NCI-H510A treated with DMSO at 0.1 percent for 48 hours (cell line): Measurements from ENCODE around the gene TNIP2.
"Not testable (repeated sequence)": the region's sequence is repeated elsewhere in the genome, so short reads cannot be mapped to it uniquely, and the experiment has no call there.

Experiments
- DNase-seq: peaks from one replicate; lab custom pipeline; 2025; lab: John Stamatoyannopoulos, UW

Gene TNIP2

GRCh38 chr4:2744576-2745270 lies 11.4 kb downstream of the TNIP2 start:
- DNase-seq, result no peak

DNA sequence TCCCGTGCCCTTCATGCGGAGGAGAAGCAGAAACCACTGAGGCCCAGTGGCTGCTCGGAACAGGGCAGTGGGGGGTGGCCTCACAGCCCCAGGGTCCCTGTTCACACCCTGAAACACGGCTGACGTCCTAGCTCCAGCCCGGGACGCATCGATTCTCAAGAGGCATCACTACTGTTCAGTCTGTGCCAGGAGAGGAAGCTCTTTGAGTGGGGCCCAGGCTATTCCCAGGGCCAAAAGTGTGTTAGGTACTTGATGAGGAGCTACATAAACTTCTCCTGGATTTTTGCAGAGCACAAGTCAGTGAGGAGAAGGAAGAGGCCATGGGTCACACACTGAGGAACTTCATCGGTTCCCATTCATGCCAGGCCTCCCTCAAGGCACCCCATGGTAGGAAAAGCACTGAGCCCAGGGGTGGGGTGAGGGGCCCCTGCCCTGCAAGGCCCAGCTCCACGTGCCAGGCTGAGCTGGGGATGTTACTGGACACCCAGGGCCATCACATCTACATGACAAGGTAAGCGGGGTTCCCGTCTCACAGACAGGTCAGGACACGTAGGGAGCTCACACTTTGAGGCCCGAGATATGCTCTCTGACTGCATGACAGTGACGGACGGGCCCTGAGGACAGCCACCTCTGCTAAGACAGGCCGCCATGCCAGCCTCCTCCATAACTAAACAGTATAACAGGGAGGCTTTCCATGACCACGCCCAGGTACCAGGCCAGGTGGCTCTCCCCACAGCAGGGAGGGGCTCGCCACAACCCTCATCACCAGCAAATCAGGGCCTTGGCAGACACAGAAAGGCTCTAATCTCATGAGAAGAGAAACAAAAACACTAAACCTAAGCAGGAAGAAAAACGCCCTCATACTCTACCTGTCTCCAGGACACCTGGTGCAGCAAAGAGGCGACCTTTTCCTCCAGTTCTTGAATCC lies 12.4 kb downstream of the TNIP2 start:
- DNase-seq, result peak; percentile 39

GRCh38 chr4:2742823-2743517 lies 13.2 kb downstream of the TNIP2 start:
- DNase-seq, result no peak

- DNase-seq, result no peak
These were observed 13.9 kb downstream of the TNIP2 start for GRCh38 chr4:2742081-2742822.

- no peak for DNase-seq
These were observed 14.5 kb downstream of the TNIP2 start for GRCh38 chr4:2741626-2742025.

DNA sequence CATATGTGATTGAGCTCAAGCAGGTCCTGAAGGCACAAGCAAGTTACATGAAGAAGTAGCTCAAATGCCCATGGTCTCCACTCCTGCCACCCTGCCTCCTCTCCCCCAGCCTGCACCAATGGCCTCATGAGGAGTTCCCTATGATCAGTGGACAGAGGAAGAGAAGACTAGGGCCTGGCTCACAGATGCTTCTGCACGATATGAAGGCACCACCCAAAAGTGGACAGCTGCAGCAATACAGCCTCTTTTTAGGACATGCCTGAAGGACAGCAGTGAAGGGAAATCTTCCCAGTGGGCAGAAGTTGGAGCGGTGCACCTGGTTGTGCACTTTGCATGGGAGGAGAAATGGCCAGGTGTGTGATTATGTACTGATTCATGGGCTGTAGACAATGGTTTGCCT lies 17.8 kb downstream of the TNIP2 start:
- DNase-seq, result not testable (repeated sequence)

DNA sequence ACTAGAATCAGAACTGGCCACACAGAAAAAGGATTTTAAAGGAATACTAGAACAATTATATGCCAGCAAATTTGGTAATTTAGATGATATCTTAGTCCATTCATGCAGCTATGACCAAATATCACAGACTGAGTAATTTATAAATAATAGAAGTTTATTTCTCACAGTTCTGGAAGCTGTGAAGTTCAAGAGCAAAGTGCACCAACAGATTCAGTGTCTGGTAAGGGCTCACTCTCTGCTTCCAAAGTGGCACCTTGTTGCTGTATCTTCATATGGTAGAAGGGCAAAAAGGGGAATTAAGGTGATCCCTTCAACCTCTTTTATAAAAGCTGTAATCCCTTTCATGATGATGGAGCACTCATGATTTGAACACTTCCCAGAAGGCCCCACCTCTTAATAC lies 20.3 kb downstream of the TNIP2 start:
- no peak for DNase-seq

DNA sequence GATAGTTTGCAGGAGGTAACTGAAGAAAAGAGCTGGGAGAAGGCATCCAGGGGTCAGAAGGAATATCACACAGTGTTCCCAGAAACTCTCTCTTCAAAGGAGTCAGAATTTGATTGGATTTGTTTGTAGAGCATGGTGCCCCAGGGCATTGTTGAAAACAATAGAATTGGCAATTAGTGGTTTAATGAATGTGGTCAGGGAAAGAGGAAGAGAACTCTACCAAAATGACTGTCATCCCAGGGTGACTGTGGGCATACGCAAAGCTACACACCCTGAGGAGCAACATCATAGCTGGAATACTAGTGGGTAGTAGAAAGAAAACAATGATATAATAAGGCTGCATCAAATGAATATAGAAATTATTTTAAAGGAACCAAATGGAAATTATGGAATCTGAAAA lies 21.5 kb downstream of the TNIP2 start:
- DNase-seq, result no peak

- no peak for DNase-seq
These were observed 22.1 kb downstream of the TNIP2 start for GRCh38 chr4:2733844-2734574.

DNA sequence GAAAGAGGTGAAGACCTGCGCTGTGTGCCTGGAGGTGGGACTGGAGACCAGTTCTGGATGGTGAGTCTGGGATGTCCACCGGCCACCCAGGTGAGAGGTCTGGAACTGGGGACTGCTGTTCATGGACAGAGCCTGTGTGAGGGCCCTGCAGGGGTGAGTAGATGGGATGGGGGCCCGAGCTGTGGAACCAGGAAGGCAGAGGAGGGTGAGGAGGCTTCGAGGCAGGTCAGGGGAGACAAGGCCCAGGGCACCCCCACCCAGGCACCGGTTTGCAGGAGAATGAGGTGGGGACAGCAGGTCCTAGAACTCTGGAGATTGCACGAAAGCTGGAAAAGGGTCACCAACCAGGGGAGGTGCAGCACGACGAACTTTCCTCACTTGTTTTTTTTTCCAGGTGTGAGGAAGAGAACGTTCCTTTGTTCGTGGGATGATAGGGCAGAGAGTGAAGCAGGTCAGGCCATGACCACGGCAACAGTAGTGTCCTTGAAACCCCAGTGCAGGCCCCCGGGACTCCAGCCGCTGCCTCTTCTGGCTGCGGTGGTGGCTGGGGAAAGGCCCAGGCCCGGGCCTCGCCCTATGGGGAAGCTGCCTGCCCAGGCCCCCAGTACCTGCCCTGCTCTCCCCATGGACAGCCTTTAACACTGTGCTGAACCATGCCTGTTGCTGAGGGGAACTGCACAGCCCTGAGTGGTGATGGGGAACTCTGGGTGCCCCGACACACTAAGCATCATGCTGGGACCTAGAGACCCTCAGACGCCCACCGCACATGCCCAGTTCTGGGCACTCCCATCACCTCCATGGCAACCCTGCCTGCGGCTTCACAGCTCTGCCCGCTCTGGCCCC lies 22.9 kb downstream of the TNIP2 start:
- DNase-seq, result no peak

- DNase-seq, result no peak
These were observed 23.6 kb downstream of the TNIP2 start for GRCh38 chr4:2732526-2732925.

DNA sequence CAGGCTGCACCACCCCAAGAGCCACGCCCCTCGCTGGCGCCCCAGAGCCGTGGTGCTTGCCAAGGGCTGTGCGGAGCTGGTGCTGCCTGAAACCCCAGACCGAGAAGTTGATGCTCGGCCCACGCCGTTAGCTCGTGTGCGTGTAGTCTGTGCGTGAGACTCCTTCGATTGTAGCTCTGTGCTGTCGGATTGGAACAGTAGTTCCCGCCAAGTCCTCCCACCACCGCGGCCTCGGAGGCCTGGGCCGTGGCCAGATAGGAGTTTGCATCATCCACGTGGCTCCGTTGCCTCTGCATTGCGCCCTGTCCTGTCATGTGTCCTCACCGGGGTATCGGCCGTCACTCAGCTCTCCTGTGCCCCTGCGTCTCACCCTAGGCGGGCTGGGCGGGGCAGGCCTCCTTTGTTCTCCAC lies 24.2 kb downstream of the TNIP2 start:
- DNase-seq, result no peak

DNA sequence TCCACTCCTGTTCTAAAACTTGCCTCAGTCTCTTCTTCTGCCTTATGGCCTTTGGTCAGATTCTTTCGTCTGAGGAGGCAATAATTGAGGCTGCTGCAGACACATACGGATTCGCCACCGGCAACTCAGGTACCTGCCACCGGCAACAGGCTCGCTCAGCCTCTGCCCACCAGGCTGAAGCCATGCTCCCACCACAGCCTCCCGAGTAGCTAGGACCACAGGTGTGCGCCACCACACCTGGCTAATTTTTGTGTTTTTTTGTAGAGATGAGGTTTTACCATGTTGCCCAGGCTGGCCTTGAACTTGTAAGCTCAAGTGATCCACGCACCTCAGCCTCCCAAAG lies 26.6 kb downstream of the TNIP2 start:
- no peak for DNase-seq

DNA sequence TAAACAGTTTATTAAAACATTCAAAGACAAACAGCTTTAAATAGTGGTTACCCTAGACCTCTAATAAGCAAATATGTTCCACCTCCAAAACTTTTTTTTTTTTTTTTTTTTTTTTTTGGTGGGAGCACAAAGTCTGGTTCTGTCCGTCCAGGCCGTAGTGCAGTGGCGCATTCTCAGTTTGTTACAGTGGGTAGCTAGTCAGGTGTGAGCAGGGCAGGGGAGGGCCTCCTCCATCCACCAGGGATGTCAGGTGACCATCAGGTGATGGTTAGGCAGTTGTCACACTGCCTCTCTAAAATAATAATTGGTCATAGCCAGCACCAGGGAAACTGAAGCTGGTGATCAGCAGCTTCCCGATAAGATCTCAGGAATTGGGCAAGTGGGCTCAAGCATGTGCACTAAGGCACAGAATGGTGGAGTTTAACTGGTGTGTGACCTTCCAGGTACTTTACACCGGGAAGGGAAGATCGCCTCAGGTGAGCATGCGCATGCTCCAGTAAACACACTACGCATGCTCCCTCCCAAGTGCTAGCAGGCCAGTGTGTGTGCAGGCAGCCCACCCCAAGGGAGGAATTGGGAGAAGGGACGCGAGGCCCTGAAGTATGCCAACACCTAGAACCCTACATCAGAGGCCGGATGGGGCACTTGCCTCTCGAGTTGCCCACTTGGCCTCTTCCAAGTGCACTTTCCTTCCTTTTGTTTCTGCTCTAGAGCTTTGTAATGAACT lies 27.2 kb downstream of the TNIP2 start:
- no peak for DNase-seq

DNA sequence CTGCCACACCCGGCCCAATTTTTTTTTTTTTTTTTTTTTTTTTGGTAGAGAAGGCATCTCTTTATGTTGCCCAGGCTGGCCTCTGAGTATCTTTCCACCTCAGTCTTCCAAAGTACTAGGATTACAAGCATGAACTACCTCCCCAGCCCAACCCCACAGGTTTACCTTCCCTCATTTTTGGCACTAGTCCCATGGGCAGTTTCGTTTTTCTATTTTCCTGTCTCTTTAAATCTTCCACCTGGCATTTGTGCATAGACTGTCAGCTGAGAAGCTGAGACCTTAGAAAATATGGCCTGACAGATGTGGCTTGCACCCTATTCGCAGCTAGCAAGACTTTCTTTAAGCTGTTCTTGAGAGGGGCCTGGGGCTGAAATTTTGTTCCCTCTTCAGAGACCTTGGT lies 27.9 kb downstream of the TNIP2 start:
- no peak for DNase-seq

DNA sequence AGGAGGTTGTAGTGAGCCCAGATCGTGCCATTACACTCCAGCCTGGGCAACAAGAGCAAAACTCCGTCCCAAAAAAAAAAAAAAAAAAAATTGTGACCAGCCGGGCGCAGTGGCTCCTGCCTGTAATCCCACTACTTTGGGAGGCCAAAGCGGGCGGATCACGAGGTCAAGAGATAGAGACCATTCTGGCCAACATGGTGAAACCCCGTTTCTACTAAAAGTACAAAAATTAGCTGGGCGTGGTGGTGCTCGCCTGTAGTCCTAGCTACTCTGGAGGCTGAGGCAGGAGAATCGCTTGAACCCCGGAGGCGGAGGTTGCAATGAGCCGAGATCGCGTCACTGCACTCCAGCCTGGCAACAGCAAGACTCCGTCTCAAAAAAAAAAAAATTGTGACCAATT lies 29.3 kb downstream of the TNIP2 start:
- not testable (repeated sequence) for DNase-seq

- DNase-seq, result no peak
These were observed 30.8 kb downstream of the TNIP2 start for GRCh38 chr4:2725380-2725779.

DNA sequence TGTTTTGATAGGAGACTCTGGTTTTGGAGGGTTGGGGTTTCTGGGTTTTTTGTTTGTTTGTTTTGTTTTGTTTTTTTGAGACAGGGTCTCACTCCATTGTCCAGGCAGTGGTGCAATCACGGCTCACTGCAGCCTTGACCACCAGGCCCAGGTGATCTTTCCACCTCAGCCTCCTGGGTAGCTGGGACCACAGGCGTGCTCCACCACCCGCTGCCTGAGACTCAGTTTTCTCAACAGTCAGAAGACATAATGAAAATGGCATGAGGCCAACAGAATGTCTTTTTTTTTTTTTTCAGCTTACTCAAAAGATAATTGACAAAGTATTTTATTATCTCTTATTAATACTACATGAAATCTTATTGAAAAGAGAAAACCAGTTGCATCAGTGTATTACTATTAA lies 32.4 kb downstream of the TNIP2 start:
- DNase-seq, result no peak

- DNase-seq, result no peak
These were observed 34.1 kb downstream of the TNIP2 start for GRCh38 chr4:2722033-2722432.

DNA sequence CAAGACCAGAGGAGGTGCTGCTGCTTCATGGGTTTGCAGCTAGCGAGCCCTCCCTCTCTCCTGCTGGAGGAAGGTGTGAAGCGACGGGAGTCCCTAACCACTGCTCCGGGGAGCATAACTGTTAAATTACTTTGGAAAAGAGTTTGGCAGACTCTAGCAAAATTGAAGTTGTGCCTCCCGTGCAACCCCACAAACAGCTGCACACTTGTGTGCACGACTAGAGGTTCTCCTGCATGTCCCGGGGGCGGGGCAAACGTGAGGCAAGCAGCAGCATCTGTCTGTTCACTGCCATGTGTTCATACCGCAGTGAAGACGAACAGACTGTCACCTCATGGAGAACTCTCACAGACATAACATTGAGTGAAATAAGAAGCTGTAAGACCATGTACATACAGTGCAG lies 34.5 kb downstream of the TNIP2 start:
- no peak for DNase-seq
